Inflammatory macrophage treated with lipopolysaccharide for 4 hours (primary cell): ENCODE data around the gene ARL6IP6.
A peak's percentile ranks its signal among the peaks of the same experiment; 100 is the strongest.
"Not testable (repeated sequence)": the region's sequence is repeated elsewhere in the genome, so short reads cannot be mapped to it uniquely, and the experiment has no call there.

Experiments
- DNase-seq: peaks from one replicate; pipeline ENCODE4 v3.0.0-alpha.2; 2020

ARL6IP6 gene

GRCh38 chr2:152723918-152724317 is 5.5 kb downstream of the ARL6IP6 start:
- no peak for DNase-seq

GRCh38 chr2:152729844-152730243 is 11.4 kb downstream of the ARL6IP6 start:
- DNase-seq: peak; percentile 20

GRCh38 chr2:152730591-152731333 is 12.3 kb downstream of the ARL6IP6 start:
- peak; percentile 50 for DNase-seq

GRCh38 chr2:152737509-152737908 is 19.1 kb downstream of the ARL6IP6 start:
- DNase-seq: not testable (repeated sequence)

GRCh38 chr2:152738438-152738837 is 20.0 kb downstream of the ARL6IP6 start:
- DNase-seq: no peak

- DNase-seq: not testable (repeated sequence)
Measured at GRCh38 chr2:152739705-152740104, 21.3 kb downstream of the ARL6IP6 start.

GRCh38 chr2:152740743-152741328 is 22.4 kb downstream of the ARL6IP6 start:
- DNase-seq: peak; percentile 64

- DNase-seq: no peak
Measured at GRCh38 chr2:152743002-152743401, 24.6 kb downstream of the ARL6IP6 start.

GRCh38 chr2:152747751-152748150 is 29.3 kb downstream of the ARL6IP6 start:
- not testable (repeated sequence) for DNase-seq

GRCh38 chr2:152755029-152755428 is 36.6 kb downstream of the ARL6IP6 start:
- DNase-seq: no peak

- DNase-seq: no peak
Measured at GRCh38 chr2:152759290-152760072, 41.1 kb downstream of the ARL6IP6 start.

- DNase-seq: no peak
Measured at GRCh38 chr2:152761214-152761613, 42.8 kb downstream of the ARL6IP6 start.

GRCh38 chr2:152762202-152762601 is 43.8 kb downstream of the ARL6IP6 start:
- peak; percentile 31 for DNase-seq

- DNase-seq: not testable (repeated sequence)
Measured at GRCh38 chr2:152763208-152763607, 44.8 kb downstream of the ARL6IP6 start.

- no peak for DNase-seq
Measured at GRCh38 chr2:152763651-152764050, 45.2 kb downstream of the ARL6IP6 start.

- no peak for DNase-seq
Measured at GRCh38 chr2:152766928-152767327, 48.5 kb downstream of the ARL6IP6 start.

- no peak for DNase-seq
Measured at GRCh38 chr2:152781175-152781574, 62.8 kb downstream of the ARL6IP6 start.

GRCh38 chr2:152782171-152782570 is 63.8 kb downstream of the ARL6IP6 start:
- DNase-seq: no peak

GRCh38 chr2:152790883-152791282 is 72.5 kb downstream of the ARL6IP6 start:
- no peak for DNase-seq

GRCh38 chr2:152791979-152792378 is 73.6 kb downstream of the ARL6IP6 start:
- DNase-seq: no peak

- DNase-seq: no peak
Measured at GRCh38 chr2:152792974-152793373, 74.6 kb downstream of the ARL6IP6 start.

- DNase-seq: no peak
Measured at GRCh38 chr2:152796941-152797340, 78.5 kb downstream of the ARL6IP6 start.

GRCh38 chr2:152804687-152805408 is 86.4 kb downstream of the ARL6IP6 start:
- DNase-seq: no peak
